GM12864 (cell line): ENCODE results near the gene RABEP2.
A peak's percentile ranks its signal among the peaks of the same experiment; 100 is the strongest.

Experiments
- DNase-seq: peaks from one replicate; pipeline ENCODE4 v3.0.0-alpha.2; 2011; ENCODE audit warnings: low read depth
- H3K4me3 ChIP-seq: 2 replicates; pipeline ENCODE4 v1.5.1; 2011; ENCODE audit warnings: mild to moderate bottlenecking, low read depth, low read length, control low read depth
- CTCF ChIP-seq: IDR thresholded peaks from 2 replicates; pipeline ENCODE4 v1.5.1; 2011; ENCODE audit warnings: low read depth, mild to moderate bottlenecking, moderate library complexity, low read length, control low read depth, inconsistent platforms; ENCODE audit errors: missing control alignments

Gene RABEP2

GRCh38 chr16:28938721-28939120 lies 13.7 kb upstream of the RABEP2 start:
- no peak for TF ChIP-seq CTCF
- DNase-seq = no peak
- no peak overlapping the region for H3K4me3 ChIP-seq

- TF ChIP-seq CTCF = no peak
Observed at GRCh38 chr16:28937222-28937876, 12.3 kb upstream of the RABEP2 start.

GRCh38 chr16:28936784-28937155 lies 11.7 kb upstream of the RABEP2 start:
- TF ChIP-seq CTCF = no peak
- H3K4me3 ChIP-seq = no peak overlapping the region
- no peak for DNase-seq

More at GRCh38 chr16:28937222-28937876, 12.3 kb upstream of the RABEP2 start:
- no peak for DNase-seq
- H3K4me3 ChIP-seq = no peak overlapping the region

GRCh38 chr16:28935924-28936783 lies 11.1 kb upstream of the RABEP2 start:
- DNase-seq = peak; percentile 50
- no peak for TF ChIP-seq CTCF
- no peak overlapping the region for H3K4me3 ChIP-seq

GRCh38 chr16:28935346-28935745 lies 10.3 kb upstream of the RABEP2 start:
- no peak for DNase-seq
- TF ChIP-seq CTCF = no peak
- H3K4me3 ChIP-seq = no peak overlapping the region

- H3K4me3 ChIP-seq = peak overlapping the region; percentile 66
- DNase-seq = no peak
- no peak for TF ChIP-seq CTCF
Observed at GRCh38 chr16:28933171-28933570, 8.1 kb upstream of the RABEP2 start.
